KMS-11 (cell line): ENCODE results near the gene TTC16.

ENCODE experiments used
- H2AFZ ChIP-seq: fragments of 200-600 bp; sonication (generic); 2 replicates; pipeline ENCODE4 v1.6.1; 2016; ENCODE audit warnings: antibody characterized with exemption, mixed run types, low read depth
- H3K27ac ChIP-seq: fragments of 200-600 bp; sonication (generic); 2 replicates; pipeline ENCODE4 v1.6.1; 2016; ENCODE audit warnings: mild to moderate bottlenecking, mixed run types
- H3K27me3 ChIP-seq: fragments of 200-600 bp; sonication (generic); 2 replicates; pipeline ENCODE4 v1.6.1; 2017; ENCODE audit warnings: mild to moderate bottlenecking, low read depth, mixed run types, moderate library complexity; ENCODE audit not compliant: insufficient read depth
- H3K36me3 ChIP-seq: fragments of 200-600 bp; sonication (generic); 2 replicates; pipeline ENCODE4 v1.6.1; 2017; ENCODE audit warnings: mild to moderate bottlenecking, mixed run types; ENCODE audit not compliant: insufficient read depth
- H3K4me1 ChIP-seq: fragments of 200-600 bp; sonication (generic); 2 replicates; pipeline ENCODE4 v1.6.1; 2016; ENCODE audit warnings: mild to moderate bottlenecking, low read depth, mixed run types; ENCODE audit not compliant: poor library complexity, severe bottlenecking
- H3K4me2 ChIP-seq: fragments of 200-600 bp; sonication (generic); 2 replicates; pipeline ENCODE4 v1.7.0; 2016; ENCODE audit warnings: mild to moderate bottlenecking, mixed run types
- H3K4me3 ChIP-seq: fragments of 200-600 bp; sonication (generic); IDR thresholded peaks from 2 replicates; pipeline ENCODE4 v1.6.1; 2017; ENCODE audit warnings: low read depth, low read length, mixed read lengths; ENCODE audit not compliant: insufficient read depth
- H3K79me2 ChIP-seq: fragments of 200-600 bp; sonication (generic); 2 replicates; pipeline ENCODE4 v1.6.1; 2016; ENCODE audit warnings: low read depth, mixed run types; ENCODE audit not compliant: insufficient read depth
- H3K9ac ChIP-seq: fragments of 200-600 bp; sonication (generic); 2 replicates; pipeline ENCODE4 v1.6.1; 2016; ENCODE audit warnings: mild to moderate bottlenecking, mixed run types
- H4K20me1 ChIP-seq: fragments of 200-600 bp; sonication (generic); 2 replicates; pipeline ENCODE4 v1.6.1; 2016; ENCODE audit warnings: mild to moderate bottlenecking, mixed run types; ENCODE audit not compliant: insufficient read depth
- CTCF ChIP-seq: fragments of 200-600 bp; sonication (generic); conservative IDR thresholded peaks from 2 replicates; pipeline ENCODE4 v1.6.1; 2017; ENCODE audit warnings: low read depth, mild to moderate bottlenecking, antibody characterized with exemption, low read length, moderate library complexity, mixed read lengths

Gene TTC16

GRCh38 chr9:127730799-127731410 is 15.0 kb downstream of the TTC16 start:
- Histone ChIP-seq H3K27ac (no peak overlapping the region), H3K36me3 (no peaks in the 10 kb centered on the region)

GRCh38 chr9:127731938-127732337 is 16.1 kb downstream of the TTC16 start:
- H3K27ac ChIP-seq: no peak overlapping the region
- H3K79me2 ChIP-seq: no peaks in the 10 kb centered on the region
- no peak for TF ChIP-seq CTCF
- no peak overlapping the region for H3K4me2 ChIP-seq
- H3K4me3 ChIP-seq: no peak overlapping the region
- no peaks in the 10 kb centered on the region for H3K36me3 ChIP-seq
- no peak overlapping the region for H2AFZ ChIP-seq
- H3K27me3 ChIP-seq: no peaks in the 10 kb centered on the region
- H3K4me1 ChIP-seq: peaks cover 19% of the 10 kb centered on the region
- H3K9ac ChIP-seq: no peak overlapping the region
- no peaks in the 10 kb centered on the region for H4K20me1 ChIP-seq

More at GRCh38 chr9:127730799-127731410, 15.0 kb downstream of the TTC16 start:
- Histone ChIP-seq H3K4me3 (no peak overlapping the region), H3K4me2 (no peak overlapping the region), H4K20me1 (no peaks in the 10 kb centered on the region), H3K9ac (no peak overlapping the region), H3K4me1 (peaks cover 14% of the 10 kb centered on the region), H3K79me2 (no peaks in the 10 kb centered on the region), H3K27me3 (no peaks in the 10 kb centered on the region), H2AFZ (no peak overlapping the region)
- no peak for TF ChIP-seq CTCF

- Histone ChIP-seq H3K36me3 (no peaks in the 10 kb centered on the region), H3K27me3 (no peaks in the 10 kb centered on the region), H4K20me1 (no peaks in the 10 kb centered on the region), H2AFZ (no peak overlapping the region), H3K9ac (no peak overlapping the region), H3K27ac (no peak overlapping the region), H3K4me3 (no peak overlapping the region), H3K4me2 (no peak overlapping the region), H3K4me1 (peaks cover 19% of the 10 kb centered on the region), H3K79me2 (no peaks in the 10 kb centered on the region)
- no peak for TF ChIP-seq CTCF
These were observed 16.6 kb downstream of the TTC16 start for GRCh38 chr9:127732444-127732843.

- H3K9ac ChIP-seq: no peak overlapping the region
- no peak overlapping the region for H3K4me3 ChIP-seq
- no peaks in the 10 kb centered on the region for H3K36me3 ChIP-seq
- H3K79me2 ChIP-seq: no peaks in the 10 kb centered on the region
- no peaks in the 10 kb centered on the region for H3K27me3 ChIP-seq
- H2AFZ ChIP-seq: no peak overlapping the region
- TF ChIP-seq CTCF: no peak
- H3K4me1 ChIP-seq: peaks cover 19% of the 10 kb centered on the region
- no peak overlapping the region for H3K4me2 ChIP-seq
- H4K20me1 ChIP-seq: no peaks in the 10 kb centered on the region
- H3K27ac ChIP-seq: no peak overlapping the region
These were observed 17.7 kb downstream of the TTC16 start for GRCh38 chr9:127733614-127734013.
